ENCODE data around the gene KANSL1.
"Not testable (repeated sequence)": the region's sequence is repeated elsewhere in the genome, so short reads cannot be mapped to it uniquely, and the experiment has no call there.

KANSL1 gene

DNA sequence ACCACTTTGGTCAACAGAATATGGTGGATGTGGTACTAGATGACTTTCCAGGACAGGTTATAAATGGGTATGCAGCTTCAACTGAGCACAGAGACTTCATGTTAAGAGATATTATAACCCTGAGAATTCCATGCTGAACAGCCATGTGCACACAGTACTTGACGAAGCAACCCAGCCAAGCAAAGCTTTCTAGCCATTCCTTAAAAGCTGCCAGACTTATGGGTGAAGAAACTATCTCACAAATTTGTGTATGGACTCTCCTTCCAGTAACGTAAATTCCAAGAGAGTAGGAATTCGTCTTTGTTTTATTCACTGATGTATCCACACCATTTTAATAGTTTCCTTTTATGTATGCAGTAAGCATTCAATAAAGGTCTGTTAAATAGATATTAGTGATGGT lies 76.1 kb downstream of the KANSL1 start:
- DNase-seq (ENCODE audit: low spot score) = no peak

DNA sequence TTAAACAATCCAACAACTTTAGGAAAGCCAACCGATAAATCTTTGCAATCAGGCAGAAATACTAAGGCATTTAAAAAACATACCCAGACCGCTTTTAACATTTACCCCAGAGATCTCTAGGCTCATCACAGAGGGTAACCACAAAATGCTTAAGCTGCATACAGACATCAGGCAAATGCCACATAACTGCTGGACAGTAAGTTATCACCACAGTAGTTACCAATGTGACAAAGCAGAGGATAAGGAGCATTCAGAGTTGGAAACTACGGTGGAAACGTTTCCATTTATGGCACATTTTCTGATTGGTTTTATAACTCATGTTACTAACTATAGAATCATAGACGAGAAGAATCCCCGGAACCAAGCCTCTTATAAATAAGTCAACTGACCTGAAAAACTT lies 77.5 kb downstream of the KANSL1 start:
- no peak for DNase-seq (ENCODE audit: low spot score)

DNA sequence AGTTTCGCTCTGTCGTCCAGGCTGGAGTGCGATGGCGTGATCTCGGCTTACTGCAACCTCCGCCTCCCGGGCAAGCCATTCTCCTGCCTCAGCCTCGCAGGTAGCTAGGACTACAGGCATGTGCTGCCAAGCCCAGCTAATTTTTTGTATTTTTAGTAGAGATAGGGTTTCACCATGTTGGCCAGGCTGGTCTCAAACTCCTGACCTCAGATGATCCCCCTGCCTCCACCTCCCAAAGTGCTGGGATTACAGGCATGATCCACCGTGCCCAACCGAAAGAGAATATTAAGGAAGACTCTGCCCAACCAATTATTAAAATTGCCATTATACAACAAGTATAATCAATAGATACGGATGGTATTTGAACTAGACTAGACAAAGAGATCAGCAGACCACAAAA lies 82.0 kb downstream of the KANSL1 start:
- DNase-seq (ENCODE audit: low spot score) = not testable (repeated sequence)

DNA sequence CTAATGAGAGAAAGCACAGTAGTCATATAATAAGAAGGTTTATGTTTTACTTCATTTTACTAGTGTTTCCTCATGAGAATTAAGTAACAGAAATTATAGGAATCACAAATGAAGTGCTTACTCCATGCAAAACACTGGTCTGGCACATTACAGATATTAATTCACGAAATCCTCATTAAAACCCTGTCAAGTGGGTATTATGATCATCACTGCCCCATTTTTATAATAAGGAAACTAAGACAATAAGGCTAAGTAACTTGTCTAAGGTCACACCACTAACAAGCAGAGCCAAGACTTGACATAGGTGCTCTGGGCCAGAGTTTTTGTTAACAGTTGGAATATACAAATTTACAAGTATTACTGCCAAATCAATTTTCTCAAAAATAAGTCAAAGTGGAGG lies 83.0 kb downstream of the KANSL1 start:
- no peak for DNase-seq (ENCODE audit: low spot score)

DNA sequence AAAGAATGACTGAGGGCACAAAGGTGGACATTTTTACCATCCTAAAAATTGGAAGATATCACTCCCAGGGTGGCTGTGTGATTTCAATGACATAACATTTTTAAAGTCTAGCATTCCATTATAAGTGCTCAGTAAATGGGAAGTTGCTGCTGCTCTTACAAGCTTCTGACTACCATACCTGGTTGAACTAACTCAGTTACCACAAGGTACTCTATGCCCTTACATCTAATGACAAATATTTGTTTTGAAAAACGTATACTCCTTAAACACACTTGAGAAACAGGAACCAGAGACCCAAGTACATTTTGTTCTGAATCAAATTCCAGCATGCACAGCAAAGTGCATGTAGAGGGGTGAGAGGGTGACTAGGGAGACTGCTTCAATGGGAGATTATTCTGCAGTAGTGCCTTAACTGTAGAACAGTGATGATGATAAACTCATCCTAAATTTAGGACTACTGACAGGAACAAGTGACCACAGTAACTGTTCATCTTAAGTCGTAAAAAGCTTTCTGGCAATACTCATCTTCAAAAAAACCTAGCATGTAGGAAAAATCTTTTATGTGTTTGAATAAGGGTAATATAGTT lies 83.5 kb downstream of the KANSL1 start:
- no peak for DNase-seq (ENCODE audit: low spot score)

DNA sequence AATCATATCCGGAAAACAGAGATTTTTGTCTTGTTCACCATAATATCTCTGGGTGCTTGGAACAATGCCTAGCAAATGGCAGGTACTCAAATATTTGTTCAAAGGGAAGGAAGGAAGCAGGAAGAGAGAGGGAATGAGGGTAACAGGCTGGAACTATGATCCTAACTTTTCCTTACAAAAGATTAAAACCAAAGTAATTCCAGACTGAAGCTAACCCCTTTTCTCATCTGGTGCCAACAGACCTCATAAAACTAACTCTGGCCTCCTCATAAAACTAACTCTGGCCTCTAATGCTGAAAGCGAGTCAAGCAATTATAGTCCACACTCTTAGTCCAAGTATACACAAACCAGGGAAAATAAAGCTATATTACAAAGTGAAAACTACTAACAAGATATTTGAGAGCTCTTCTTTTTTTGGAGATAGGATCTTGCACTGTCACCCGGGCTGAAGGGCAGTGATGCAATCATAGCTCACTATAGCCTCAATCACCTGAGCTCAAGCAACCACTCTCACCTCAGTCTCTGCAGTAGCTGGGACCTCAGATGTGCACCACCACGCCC lies 84.6 kb downstream of the KANSL1 start:
- no peak for DNase-seq (ENCODE audit: low spot score)

DNA sequence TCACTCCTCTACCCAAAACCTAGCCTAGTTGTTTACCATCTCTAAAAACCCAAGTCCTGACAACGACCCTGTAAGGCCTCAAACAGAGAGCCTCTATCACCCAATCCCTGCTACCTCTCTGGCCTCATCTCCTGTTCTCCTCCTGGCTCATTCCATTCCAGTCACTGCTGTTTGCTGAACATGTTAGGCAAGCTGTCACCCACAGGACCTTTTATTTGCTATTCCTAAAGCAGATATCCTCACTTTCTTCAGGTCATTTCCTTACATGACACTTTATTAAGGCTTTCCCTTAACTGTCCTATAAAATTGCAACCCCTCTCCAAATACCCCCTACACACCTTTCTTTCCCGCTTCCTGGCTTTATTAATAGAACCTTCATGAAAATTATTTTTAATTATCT lies 85.1 kb downstream of the KANSL1 start:
- DNase-seq (ENCODE audit: low spot score) = no peak

DNA sequence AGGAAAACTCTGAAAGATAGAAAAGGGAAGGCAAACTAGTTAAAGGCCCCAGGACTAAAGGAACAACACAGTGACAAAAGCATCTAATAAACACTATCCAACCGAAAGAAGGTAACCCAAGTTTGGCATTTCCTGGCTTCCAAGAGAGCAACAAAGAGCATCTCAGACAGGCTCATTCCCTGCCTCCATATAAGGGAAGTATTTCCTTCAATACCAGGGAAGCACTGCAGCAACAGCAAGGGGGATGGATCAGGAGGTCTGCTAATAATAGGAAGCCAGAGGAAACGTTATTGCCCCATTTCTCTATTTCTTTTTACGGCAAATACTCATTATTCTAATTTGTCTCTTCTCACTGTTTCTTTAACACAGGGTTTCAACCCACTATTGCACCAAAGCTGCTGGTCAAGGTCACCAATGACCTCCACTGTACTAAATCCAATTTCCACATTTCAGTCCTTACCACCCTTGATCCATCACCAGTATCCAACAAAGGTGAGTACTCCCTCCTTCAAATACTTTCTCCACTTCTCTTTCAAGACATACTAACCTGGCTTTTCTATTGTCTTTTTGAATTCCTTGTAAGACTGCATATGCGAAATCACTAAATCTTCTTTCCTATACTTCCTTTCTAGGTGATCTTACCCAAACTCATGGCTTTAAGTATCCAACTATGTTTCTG lies 86.1 kb downstream of the KANSL1 start:
- DNase-seq (ENCODE audit: low spot score) = no peak

DNA sequence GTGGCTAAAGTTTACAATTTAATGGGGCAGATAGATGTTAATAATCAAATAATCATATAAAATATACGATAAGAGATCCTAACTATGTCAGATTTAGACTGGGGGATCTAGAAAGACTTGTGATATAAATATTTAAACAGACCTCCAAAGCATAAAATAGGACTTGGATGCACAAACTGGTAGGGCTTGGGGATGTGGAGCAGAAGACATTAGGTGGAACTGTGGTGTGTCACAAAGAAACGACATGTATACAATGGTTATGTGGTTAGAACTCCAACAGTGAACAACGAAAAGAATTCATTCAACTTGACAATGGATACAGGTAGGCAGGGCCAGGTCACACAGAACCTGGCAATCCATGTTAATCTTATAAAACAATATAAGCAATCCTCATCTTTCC lies 90.4 kb downstream of the KANSL1 start:
- not testable (repeated sequence) for DNase-seq (ENCODE audit: low spot score)

DNA sequence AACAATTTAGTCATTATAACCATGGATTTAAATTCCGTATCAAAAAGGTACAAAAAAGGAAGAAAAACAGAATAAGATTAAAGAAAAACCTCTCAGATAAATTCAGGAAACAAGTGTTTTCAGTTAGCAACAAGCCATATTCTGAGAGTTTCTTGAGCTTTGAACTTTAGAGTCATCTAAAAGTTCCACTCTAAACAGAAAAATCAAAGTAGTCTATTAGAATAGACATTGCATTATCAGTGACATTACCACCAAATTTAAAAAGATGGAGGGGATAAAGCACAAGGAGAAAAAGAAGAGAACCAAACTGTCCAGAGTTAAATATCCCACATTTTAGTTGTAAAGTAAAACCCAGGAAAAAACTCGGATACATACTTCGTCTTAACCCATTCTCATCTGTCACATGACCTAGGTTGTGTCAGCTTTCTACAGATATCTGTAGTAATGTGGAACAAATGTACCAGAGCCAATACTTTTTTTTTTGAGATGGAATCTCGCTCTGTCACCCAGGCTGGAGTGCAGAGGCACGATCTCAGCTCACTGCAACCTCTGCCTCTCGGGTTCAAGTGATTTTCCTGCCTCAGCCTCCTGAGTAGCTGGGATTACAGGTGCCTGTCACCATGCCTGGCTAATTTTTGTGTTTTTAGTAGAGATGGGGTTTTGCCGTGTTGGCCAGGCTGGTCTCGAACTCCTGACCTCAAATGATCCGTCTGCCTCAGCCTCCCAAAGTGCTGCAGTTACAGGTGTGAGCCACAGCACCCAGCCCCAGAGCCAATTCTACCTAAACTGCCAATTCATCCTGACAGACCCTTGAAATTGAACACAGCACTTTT lies 91.2 kb downstream of the KANSL1 start:
- DNase-seq (ENCODE audit: low spot score) = not testable (repeated sequence)

DNA sequence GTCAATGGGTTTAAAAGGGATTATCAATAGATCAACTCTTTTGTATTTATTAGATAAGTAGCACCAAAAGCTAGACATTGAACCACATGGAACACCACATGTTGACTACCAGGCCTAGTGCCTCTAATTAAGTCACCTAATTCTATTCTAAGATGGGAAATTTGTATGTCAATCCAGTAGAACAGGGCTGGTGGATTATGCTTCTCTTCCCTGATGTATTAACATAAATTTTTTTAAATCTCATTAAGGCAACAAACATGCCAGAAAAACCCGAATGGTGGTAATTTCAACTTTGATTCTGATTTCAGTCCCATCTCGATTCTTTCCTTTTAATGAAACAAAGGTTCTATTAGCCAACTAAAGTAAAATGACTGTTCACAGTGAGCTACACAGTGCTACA lies 92.6 kb downstream of the KANSL1 start:
- DNase-seq (ENCODE audit: low spot score) = no peak

DNA sequence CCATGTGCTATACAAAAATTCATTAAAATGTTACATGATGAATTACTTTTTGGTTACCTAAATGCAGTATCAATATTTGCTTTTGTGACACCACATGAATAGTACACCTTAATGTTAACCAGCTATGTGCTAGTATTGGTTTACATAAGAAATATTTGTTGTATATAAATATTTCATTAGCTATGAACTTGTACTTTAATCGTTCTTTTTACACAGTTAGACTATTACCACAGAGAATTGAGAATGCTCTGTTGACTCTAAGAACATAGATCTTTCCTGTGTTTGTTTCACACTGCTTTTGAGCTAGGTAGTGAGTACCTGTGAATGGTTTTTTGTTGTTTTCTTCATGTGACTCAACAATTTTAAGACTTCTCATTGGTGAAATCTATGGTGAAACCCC lies 93.4 kb downstream of the KANSL1 start:
- DNase-seq (ENCODE audit: low spot score) = no peak

DNA sequence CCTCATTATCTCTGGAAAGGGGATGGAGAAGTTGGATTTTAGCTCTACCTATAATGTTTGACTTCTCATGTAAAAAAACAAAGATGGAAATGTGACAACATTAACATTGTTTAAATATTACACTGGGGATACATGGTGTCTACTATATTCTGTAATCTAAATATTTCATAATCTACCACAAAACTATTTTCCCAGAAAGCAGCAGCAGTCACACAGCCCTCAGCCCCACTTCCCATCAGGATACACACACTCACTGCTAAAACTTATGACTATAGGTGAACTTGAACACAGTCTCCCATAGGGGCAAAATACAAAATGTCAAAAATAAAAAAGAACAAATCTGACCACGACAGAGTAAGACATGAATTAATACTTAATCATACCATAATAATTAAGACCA lies 95.7 kb downstream of the KANSL1 start:
- DNase-seq (ENCODE audit: low spot score) = no peak

DNA sequence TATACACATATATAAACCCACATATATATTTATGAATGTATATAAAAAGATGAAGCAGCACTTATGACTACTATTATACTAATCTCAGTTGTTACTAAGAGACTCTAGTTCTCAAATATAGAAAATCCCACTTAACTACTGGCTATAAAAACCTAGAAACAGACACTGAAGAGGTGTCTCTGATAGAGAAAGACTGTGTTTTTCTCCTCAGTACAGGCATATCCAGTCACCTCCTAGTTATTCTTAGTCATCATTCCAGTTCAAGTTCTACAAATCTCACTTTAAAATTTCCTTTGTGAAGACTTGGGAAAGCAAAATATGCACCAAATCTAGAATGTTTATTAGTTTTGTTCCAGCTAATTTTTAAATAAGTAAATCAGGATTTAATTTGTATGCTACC lies 100.2 kb downstream of the KANSL1 start:
- no peak for DNase-seq (ENCODE audit: low spot score)

DNA sequence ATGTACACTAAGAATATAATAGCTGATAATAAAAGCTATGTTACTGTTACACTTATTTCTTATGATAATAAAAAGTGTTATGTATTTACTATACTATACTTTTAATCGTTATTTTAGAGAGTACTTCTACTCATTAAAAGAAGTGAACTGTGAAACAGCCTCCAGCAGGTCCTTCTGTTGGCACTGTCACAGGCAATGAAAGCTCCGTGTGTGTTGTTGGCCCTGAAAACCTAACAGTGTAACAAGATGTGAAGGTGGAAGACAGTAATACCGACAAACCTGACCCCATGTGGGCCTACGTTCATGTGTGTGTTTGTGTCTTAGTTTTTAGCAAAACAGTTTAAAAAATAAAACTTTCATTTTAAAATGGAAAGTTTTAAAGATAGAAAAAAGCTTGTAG lies 102.4 kb downstream of the KANSL1 start:
- no peak for DNase-seq (ENCODE audit: low spot score)

DNA sequence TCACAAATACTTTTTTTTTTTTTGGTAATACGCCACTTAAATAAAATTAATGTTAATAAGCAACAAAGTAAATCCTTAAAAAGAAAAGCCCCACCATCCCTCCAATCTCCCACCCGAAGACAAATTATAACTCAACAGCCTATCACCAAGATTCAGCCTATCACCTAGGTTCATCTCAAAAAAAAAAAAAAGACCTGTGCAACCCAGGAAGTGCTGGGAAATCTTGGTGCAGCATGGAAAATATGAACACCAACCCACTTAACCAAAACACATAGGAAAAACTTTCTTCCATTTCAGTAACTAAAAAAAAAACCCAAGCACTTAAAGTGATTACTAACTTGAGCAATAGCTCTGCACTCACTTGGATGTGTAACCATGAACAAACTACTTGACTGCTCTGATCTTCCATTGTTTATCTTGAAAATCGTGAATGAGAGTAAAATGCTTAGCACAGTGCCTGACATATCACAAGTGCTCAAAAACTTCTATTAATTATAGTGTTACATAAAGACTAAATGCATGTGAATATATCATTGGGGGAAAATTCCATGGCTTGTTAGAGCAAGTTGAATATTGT lies 103.8 kb downstream of the KANSL1 start:
- DNase-seq (ENCODE audit: low spot score) = no peak

DNA sequence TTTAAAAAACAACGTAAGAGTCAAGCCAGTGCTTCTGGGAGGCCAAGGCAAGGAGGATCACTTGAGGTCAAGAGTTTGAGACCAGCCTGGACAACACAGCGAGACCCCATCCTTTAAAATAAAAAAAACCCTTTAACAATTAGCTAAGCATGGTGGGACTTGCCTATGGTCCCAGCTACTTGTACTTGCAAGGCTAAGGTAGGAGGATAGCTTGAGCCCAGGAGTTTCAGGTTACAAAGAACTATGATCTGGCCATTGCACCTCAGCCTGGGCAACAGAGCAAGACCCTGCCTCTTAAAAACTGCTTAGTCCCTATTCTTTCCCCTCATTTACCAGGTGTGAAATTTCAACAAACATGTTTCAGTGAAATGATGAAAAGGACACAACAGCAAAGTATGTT lies 104.6 kb downstream of the KANSL1 start:
- no peak for DNase-seq (ENCODE audit: low spot score)

DNA sequence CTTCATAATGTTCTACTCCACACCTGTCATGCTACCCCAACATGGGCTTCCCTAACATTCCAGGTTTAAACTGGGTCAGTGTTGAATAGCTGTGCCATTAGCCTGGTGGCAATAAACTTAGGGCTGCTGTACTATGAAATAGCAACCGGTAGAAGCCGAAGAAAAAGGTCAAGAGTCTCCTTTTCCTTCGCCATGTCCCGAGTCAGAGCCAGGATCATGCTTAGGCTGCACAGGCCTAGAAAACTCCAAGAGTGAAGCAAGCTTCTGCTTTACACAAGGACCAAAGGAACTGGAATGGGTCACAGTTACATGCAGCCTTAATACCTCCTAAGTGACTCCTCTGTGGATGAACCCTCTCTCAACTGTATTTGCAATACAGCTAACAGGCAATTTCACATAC lies 105.4 kb downstream of the KANSL1 start:
- not testable (repeated sequence) for DNase-seq (ENCODE audit: low spot score)

DNA sequence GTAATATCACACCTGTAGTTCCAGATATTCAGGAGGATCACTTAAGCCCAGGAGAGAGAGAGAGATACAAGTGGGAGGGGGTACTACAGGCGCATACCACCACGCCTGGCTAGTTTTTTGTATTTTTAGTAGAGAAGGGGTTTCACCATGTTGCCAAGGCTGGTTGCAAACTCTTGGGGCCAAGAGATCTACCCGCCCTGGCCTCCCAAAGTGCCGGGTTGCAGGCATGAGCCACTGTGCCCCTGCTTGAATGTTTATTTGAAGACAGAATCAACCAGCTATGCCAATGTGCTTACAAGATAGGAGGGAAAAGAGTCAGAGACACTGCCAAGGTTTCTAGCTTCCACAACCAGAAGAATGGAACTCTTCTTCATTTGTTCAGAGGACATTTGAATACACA lies 106.4 kb downstream of the KANSL1 start:
- no peak for DNase-seq (ENCODE audit: low spot score)

DNA sequence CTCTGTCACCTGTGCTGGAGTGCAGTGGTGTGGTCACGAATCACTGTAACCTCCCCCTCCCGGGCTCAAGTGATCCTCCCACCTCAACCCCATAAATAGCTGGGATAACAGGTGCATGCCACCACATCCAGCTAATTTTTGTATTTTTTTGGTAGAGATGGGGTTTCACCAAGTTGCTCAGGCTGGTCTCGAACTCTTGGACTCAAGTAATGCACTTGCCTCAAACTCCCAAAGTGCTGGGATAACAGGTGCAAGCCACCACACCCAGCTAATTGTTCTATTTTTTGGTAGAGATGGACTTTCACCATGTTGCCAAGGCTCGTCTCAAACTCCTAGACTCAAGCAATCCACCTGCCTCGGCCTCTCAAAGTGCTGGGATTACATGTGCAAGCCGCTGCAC lies 107.7 kb downstream of the KANSL1 start:
- DNase-seq (ENCODE audit: low spot score) = no peak

DNA sequence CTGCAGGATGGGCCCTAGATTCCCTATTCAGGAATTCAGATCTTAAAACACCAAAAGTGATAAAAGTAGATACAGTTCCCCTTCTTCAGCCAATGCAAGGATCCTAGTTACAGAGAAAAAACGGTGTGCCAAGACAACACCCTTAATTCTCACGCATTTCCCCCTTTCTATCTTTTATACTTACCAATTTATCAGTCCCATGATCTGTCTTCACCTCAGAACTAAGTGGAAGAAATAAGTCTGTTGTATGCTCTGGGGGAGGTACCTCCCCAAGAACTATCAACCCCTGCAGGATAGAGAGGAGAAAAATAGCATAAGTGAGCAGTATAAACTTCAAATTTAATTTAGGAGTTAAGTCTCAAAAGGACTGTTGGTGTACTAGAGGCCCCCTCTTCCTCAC lies 111.0 kb downstream of the KANSL1 start:
- DNase-seq (ENCODE audit: low spot score) = no peak

DNA sequence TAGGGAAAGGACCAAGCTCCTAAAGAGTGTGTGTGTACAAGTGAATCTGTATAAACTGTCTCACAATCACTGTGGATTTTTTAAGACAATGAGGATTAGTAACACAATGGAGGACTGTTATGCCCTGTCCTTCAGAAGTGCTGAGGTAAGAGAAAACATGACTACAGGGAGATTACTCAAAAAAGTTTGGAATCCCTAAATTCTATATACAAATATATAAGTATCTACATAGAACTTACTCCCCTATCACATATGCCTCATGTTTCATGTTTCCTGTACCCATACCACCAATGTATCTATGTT lies 112.3 kb downstream of the KANSL1 start:
- no peak for DNase-seq (ENCODE audit: low spot score)
